NCI-H2196 treated with DMSO at 0.1 percent for 48 hours (cell line): ENCODE results near the gene DNAH9.

Source experiments
- DNase-seq: peaks from one replicate; lab custom pipeline; 2025; ENCODE audit not compliant: unreplicated experiment; lab: John Stamatoyannopoulos, UW

Gene DNAH9

DNA sequence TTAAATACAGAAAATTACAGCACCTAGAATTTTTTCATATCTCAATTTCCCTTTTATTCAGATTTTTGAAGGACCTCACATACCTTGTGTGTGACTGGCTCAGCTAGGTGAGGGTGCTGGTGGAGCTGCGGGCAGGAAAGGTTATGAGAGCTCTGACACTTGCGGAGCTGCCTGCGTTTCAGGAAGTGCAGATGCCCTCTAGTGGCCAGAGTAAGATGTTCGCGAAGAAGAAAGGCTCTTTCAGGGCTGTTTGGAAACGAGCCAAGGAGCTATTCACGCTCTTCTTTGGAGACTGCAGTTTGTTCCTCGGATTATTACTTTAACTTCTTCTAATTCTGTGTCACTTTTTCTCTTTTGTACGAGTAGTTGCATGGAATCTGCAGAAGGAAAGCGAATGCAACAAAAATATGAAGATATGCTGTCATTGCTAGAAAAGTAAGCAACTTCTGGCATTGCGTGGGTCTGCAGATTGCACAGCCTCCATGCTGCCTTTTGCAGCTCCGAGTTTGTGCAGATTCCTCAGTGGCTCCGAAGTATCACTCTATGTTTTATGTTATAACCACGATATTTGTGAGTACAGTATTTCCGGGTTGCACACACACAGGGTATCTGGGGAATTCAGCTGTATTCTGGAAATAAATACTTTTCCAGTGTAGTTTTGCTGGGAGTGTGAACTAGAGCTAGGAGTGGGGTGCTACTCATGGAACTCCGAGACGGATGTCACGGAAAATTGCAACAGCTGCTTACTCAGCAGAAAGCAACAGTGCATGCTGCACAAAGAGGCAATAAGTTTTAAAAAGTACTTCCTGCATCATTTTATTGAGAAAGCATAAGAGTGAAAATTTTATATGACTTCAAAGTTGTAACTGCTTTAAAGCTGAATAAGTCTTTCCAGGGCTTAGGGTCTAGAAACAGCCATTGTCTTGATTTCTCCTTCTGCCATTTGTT lies 46.3 kb downstream of the DNAH9 start:
- DNase-seq, result peak; percentile 37

DNA sequence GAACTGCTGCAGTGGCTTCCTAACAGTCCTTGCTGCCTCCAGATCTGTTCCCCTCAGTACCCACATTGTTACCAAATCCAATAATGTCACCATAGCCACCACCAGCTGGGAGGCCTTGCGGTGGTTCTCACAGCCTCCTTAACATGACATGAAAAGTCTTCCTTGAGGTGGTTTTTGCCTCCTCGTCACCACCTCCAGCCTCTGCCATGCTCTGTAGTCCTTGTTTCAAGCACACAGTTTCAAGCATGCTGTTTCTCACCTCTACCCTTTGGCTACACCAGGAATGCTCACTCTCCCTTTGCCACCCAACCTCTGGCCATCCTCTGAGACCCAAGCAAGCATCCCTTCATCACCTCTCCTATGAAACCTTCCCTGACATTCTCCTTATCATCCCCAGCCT lies 47.2 kb downstream of the DNAH9 start:
- no peak for DNase-seq

DNA sequence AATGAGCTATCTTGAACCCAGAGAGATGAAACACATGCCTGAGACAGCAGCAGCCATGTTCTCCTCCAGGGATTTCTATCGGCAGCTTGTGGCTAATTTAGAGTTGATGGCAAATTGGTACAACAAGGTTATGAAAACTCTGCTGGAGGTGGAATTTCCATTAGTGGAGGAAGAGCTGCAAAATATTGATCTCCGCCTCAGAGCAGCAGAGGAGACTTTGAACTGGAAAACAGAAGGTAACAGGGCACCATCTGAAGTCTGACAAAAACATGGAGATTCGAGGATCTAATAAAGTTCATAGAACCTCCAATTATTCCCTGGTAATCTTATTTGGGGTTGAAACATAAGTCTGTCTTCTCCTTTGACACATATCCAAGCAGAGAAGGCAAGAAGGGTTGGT lies 52.8 kb downstream of the DNAH9 start:
- no peak for DNase-seq

DNA sequence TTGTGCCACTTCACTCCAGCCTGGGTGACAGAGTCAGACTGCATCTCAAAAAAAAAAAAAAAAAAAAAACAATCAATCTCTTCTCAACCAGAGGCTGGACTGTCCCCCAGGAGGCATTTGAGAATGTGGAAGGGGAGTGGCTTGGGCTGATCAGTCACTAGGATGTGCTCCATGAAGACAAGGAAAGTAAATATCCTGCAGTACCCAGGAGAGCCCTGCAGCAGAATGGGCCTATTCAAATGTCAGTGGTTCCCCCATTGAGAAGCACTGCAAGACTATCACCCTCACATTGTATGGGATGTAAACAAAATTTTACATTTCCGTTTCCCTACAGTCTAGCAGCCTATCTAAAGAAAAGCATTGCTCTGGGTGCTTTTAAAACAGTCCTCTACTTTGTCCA lies 70.3 kb downstream of the DNAH9 start:
- no peak for DNase-seq

DNA sequence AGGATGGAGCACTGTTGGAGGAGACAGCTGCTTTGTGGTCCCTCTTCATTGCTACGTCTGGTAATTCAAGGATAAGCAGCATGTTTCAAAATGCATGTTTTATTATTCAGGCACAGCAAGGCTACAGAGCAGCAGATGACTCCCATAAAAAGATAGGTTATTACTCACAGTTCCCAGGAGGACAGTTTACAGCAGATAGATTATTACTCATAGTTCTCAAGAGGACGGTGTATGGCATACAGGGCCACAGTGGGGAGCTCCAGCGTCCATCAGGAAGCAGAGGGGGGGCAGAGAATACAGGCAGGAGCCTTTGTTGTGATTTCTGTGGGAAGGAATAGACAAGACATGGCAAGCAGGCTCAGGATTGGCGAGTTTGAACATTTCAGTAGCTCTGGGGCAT lies 72.9 kb downstream of the DNAH9 start:
- DNase-seq, result no peak

DNA sequence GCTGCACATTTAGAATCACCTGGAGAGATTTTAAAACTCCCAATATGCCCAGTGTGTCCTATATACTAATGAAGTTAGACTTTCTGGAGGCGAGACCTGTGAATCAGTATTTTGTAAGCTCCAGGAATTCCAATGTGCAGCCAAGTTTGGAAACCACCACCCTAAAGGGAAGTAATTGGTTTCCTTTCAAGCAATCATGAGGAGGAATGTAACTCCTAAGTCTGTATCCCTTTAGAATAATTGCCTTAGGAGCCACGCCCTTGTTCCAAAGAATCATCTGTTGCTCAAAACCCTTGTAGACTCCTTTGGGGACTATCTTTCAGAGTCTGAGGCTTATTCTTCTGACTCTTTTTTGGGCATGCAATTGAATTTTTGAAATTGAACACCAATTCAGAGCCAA lies 84.4 kb downstream of the DNAH9 start:
- no peak for DNase-seq

DNA sequence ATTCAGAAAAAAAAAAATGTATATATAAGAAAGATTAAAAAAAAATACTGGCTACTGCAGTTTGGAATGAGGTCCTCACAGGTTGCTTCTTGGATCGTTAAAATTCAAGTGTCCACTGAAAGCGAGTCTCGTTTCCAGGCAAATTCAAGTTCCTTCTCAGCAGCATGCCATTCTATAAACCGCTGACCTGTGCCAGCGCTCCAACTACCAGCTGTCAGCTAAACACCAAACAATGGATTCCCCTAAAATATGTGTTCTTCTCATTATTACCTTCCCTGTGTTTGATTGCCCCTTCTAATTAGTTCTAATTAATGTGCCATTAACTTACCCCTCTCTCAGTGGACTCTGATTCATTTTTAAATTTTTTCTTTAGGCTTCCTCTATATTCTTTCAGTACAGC lies 92.4 kb downstream of the DNAH9 start:
- DNase-seq, result no peak

DNA sequence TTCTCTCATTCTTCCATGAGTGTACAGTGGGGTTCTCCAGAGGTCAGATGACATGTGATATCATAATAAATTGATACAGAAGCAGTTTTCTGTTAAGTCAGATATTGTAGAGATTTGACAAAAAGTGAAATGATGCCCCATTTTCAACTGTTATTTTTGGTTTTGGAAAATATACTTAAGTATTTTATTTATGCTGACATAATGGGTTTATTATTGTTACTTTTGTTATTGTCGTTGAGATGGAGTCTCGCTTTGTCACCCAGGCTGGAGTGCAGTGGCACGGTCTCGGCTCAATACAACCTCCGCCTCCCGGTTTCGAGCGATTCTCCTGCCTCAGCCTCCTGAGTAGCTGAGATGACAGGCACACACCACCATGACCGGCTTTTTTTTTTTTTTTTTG lies 94.4 kb downstream of the DNAH9 start:
- DNase-seq, result no peak

DNA sequence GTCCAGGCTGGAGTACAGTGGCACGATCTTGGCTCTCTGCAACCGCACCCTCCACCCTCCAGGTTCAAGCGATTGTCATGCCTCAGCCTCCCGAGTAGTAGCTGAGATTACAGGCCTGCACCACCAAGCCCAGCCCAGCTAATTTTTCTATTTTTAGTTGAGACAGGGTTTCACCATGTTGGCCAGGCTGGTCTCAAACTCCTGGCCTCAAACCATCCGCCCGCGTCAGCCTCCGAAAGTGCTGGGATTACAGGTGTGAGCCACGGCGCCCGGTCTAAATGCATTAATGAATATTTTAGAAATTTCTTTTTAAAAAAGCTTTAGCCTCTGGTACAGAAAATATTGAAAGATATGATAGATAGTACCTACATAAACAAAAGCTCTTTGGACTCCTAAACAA lies 95.0 kb downstream of the DNAH9 start:
- DNase-seq, result no peak

DNA sequence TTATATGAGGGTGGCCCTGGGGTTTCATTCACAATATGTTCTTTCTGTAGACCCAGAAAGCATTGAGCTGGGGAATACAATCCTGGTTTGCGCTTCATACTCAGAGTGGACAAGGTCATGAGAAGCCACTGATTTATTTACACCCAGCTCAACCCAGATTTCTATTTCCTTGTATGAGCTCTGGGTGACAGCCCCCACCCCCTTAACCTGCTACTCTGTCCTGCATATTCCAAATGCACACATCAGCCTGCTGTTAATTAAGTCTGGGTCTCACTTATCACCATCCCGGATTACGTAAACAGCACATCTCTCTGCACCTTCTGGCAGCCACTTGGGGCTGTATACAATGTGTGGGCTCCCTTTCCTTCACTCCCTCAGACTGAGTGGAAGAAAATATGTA lies 102.4 kb downstream of the DNAH9 start:
- DNase-seq, result no peak

DNA sequence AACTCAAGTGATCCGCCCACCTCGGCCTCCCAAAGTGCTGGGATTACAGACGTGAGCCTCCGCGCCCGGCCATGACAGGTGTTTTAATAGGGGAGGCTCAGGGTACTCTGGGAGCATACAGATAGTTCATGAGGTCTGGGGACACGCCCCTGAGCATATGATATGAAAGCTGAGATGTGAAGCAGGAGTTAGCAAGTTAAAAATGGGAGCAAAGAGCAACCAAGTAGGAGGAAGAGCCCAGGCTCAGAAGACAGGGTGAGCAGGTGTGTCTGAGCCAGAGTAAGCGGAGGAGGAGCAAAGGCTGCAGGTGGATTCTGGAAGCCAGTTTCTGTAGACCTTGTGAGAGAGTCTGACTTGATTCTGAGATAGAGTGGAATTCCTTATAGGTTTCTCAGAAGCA lies 103.6 kb downstream of the DNAH9 start:
- DNase-seq, result no peak

DNA sequence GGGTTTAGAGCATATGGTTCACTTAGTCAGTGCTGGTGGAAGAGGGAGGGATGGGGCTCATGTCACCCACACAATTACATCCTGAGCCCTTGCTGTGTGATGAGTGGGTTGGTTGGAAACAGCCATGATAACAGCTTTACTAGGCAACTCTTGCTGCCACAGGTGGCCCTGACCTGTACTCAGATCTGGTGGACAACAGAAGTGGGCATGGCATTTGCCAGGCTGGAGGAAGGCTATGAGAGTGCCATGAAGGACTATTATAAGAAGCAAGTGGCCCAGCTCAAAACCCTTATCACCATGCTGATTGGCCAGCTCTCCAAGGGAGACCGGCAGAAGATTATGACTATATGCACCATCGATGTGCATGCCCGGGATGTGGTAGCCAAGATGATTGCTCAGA lies 105.8 kb downstream of the DNAH9 start:
- DNase-seq, result no peak

DNA sequence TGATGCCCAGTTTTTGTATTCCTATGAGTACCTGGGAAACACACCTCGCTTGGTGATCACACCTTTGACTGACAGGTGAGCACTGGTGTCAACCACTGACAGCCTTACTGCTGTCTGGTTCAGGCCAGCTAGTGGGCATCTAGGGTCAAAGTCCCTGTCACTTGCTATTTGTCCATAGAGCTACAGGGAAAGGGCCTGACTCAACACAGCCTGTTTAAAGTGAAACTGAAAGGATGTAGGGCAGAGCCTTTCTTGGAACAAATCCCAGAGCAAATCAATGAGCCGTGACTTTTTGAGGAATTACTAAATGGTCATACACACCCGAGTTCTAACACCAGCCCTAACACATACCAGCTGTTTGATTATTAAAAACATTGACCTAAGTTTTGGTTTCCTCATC lies 106.8 kb downstream of the DNAH9 start:
- DNase-seq, result no peak

DNA sequence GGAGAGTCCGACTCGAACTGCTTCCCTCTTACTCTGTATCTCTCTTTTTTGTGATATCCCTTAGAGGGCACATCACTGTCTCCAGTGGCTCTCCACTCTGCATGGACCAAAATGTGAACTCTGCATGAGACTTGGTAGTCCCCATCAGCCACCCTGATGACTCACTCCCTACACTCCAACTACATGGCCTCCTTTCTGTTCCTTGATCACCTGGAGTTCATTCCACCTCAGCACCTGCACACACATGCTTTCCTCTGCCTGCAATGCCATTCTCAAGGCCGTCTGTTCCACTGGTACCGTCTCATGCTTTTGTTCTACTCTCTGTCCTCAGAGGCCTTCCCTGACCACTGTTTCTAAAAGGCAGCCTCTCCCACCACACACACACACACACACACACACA lies 109.3 kb downstream of the DNAH9 start:
- DNase-seq, result no peak

DNA sequence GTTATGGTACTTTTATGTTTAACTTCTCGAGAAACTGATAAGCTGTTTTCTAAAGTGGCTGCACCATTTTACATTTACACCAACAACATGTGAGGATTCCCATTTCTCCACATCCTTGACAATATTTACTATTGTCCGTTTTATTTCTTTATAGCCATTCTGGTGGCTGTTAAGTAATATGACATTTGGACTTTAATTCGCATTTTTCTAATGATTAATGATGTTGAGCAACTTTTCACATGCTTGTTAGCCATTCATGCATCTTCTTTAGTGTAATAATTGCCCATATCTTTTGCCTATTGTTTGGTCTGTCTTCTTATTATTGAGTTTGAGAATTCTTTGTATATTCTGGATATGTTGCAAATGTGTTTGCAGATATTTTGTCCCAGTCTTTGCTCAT lies 114.2 kb downstream of the DNAH9 start:
- no peak for DNase-seq

DNA sequence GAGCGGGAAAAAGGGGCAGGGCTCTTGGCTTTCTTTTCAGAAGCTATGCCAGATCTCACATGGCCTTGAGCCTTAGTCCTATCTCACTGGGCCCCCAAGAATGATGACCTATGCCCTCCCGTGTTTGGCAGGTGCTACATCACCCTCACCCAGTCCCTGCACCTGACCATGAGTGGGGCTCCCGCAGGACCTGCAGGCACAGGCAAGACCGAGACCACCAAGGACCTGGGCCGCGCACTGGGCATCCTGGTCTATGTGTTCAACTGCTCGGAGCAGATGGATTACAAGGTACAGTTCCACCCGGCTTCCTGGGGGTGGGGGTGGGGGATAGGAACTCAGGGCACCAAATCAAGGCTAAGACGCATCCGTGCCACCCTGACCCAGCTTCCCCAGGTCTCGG lies 120.9 kb downstream of the DNAH9 start:
- no peak for DNase-seq

DNA sequence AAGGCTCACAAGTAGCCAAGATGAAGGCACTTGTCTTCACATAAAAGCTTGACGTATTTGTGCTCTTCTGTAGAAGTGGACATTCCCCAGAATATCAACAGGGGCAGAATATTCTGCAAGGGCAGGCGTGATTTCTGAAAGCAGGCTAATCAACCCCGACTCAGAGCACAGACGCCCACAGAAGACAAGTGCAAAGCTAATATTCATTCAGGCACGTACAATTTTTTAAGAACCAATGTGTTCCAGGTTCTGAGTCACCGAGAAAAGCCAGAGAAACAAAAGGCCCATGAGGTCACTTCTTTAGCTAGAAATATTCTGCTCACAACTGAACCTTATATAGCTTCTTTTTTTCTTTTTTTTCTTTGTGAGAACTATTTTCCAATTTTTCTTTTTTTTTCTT lies 121.6 kb downstream of the DNAH9 start:
- no peak for DNase-seq

DNA sequence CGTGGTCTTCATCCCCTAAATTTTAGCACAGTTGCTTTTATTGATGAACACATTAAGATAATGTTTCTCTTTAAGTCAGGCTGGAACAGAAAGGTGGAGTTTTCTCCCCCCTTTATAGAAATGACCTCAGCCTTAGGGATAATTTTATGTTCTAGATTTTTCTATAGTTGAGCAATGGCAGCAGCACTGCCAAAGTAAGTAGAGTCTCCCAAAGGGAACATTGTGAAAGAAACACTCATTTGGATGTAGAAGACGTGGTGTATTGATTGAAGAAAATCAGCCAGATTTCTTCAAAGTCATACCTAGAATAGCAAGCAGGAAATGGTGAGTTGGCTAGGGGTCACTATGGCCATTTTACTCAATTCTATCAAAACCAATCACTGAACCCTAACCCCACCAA lies 122.5 kb downstream of the DNAH9 start:
- DNase-seq, result no peak

DNA sequence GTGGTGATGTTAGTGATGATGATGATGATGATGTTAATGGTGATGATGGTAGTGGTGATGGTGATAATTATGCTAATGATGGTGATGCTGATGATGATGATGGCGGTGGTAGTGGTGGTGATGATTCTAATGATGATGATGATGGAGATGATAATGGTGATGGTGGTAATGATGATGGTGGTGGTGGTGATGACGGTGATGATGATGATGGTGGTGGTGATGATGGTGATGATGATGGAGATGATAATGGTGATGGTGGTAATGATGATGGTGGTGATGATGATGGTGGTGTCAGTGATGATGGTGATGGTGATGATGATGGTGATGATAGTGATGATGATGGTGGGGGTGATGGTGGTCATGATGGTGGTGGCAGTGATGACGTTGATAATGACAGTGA lies 132.5 kb downstream of the DNAH9 start:
- no peak for DNase-seq

DNA sequence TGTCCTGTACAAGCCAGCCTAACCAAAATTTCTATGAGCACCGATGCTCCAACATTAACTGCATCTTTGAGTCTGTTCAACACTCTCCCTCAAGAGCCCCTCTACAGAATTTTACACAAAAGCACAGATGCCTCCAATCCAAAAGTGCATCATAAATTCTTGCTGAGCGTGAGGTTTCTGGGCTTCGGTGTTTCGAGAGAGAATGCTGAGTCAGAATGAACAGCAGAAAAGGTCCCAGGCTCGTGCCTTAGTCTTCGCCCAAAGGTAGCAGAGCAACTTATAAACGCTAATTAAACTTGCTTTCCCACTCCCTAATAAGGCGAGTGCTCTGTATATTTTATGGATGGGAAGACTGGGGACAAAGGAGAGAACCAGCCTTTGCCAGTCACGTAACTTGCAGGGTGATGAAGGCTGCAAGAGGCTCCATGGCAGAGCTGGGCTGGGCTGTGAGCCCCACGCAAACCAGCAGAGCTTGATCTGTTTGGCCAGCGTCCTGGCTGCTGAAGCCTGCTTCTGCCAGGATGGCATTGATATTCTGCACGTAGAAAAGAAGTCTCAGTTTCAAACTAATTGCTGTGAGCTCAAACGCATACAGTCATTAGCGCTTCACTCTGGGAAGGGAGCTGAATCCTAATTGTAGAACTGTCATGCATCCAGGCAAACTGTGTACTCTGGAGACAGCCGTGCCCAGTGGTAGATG lies 138.5 kb downstream of the DNAH9 start:
- no peak for DNase-seq

DNA sequence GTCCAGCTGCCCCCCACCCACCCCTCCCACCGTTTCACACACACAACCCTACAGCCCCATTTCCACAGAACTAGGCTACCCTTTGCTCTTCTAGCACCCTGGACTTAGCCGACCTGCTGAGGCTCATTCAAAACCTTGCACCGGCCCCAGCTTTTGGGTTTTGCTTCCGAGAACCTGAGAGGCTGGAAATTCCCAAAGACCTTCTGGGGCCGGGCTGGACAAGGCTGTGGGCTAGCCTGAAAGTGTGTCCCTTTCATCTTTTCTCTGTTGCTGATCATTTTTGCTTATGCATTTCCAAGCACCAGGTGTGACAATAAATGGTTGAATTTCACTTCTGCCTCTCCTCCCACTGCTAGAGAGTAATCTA lies 139.0 kb downstream of the DNAH9 start:
- DNase-seq, result no peak

DNA sequence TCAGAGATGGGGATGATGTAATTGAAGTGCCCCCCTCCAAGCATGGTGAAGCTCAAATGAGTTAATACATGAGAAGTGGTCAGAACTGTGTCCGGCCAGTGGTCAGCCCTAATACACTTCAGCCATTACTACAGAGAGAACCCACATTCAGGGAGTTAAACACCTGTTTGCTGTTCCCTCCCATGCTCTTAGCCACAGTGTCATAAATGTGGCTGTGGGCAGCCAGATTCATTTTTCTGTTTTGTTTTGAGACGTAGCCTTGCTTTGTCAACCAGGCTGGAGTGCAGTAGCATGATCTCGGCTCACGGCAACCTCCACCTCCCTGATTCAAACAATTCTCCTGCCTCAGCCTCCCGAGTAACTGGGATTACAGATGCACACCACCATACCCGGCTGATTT lies 139.9 kb downstream of the DNAH9 start:
- DNase-seq, result no peak

DNA sequence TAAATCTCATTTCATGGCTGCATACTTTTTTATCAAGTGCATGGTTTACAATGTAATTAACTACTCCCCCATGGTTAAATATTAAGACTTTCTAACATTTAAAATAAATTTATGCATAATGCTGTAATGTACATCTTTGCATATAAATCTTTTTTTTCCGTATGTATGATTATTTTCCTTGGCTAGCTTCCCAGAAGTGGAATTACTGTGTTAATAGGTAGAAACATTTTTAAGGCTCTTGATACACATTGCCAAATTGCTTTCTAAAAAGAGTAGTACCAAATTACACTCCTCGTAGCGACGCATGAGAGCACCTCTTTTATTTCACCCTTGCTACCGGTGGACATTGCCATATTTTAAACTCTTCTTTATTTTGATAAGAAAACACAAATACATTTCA lies 141.1 kb downstream of the DNAH9 start:
- no peak for DNase-seq
